IPS-11a (cell line): ENCODE results near the gene NFIC.

Source experiments
- H3K4me3 ChIP-seq: one replicate; pipeline ENCODE4 v1.5.1; 2013; ENCODE audit warnings: low read depth, low read length, control low read depth

Gene NFIC

DNA sequence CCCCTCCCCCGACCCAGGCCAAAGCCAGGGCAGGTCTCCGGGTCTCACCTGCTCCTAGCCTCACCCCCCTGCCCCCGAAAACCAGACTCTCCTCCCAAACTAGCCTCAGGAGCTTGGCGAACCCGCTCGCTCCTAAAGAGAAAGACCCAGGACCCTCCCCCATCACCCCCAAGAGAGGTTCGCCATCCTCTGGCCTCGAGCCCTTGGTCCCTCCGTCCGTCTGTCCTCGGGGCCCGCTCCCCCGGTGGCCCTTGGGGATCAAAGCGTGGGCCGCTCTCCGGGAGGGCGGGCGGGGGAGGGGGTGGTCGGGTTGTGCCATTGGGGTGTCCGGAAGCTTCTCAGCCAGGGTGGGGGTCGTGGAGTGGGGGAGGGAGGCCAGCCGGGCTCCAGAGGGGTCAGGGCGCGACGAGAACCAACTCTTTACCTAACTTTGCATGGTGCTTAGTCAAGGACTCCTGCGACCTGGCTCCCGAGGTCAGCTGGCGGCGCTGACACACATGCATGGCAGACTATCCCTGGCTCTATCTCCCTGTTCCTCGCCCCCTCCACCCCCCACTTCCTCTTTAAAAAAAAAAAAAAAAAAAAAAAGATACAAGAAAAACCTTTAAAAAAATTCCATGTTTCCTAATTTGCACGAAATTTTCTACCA, 98.3 kb downstream of the NFIC start:
- H3K4me3 ChIP-seq: no peak overlapping the region

DNA sequence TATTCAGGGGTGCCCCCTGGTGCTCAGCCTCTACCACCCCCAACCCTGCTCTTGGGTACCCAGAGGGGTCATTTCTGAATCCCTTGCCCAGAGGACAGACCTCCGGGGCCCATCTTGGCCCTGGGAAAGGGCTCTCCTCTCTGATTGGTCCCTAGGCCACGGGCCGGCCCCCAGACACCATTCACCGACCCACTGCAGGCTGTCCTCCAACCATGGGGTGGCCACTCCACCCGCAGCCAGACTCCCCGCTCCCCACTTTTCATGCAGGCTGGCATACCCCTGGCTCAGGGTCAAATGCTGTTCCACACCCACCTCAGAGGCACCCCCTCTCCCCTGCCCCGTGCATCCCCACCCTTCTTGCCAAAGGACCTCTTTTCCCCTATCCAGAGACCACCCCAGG, 99.2 kb downstream of the NFIC start:
- no peak overlapping the region for H3K4me3 ChIP-seq

DNA sequence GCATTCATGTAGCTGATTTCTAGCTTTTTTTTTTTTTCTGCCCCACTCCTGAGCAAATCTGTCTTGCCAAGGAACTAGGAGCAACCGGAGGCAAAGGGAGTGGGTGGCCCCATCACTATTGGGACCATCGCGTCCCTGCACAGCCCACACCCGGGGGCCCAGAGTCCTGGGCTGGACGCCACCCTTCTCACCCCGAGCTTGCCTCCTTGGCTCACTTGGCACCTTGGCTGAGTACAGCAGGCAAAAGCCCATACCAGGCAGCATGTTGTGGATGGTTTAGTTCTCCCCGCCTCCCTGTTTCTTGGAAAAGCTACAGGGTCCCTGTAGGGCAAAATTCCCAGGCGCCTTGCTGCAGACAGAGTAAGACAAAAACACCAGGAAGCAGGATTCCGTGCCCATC, 100.3 kb downstream of the NFIC start:
- no peak overlapping the region for H3K4me3 ChIP-seq

DNA sequence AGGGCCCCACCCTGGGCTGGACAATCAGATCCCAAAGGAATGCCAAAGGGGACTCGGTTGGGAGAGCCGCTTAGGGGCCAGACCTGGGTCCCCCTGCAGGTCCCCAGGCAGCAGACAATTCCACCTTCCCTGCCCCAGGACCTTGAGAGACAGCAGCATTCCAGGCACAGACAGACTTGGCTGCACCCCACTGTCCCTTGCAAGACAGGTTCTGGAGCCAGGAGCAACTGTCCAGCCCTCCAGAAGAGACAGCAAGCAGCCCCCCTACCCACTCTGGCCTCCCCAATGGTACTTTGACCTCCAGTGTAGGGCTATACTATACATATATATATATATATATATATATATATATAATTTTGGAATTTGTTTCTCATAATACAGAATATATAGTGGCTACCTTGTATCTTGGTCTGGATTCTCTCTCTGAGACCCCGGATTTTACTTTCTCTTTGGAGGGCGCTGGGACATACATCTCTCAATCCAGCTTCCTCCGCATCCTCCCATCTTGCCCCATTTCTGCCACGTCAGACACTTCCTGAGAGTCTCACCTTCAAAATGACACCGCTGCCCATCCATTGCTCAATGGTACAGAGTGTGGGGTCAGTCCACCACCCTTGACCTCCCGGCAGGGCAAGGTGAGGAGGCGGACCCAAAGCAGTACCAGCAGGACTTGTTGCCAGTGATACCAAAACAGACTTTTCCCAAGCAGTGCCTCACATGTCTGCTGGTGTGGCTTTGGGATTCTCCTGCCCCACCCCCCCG, 101.2 kb downstream of the NFIC start:
- no peak overlapping the region for H3K4me3 ChIP-seq

DNA sequence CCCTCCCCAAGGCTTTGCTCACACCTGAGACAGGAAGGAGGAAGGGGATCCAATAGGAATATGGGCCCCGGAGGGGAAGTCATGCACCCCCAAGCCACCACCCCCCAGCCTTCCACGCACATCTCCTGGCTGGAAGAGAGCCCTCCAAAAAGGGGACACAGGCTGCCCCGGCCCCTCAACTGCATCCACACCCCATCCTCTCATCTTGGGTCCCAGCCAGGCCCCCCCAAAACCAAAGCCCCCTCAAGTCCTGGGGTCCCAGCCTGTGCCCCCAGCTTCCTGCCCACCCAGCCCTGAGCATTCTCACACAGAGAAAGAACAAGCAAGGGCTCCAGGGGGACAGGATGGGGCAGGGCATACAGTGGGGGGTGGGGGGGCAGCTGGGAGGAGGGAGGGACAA, 101.8 kb downstream of the NFIC start:
- H3K4me3 ChIP-seq: no peak overlapping the region

DNA sequence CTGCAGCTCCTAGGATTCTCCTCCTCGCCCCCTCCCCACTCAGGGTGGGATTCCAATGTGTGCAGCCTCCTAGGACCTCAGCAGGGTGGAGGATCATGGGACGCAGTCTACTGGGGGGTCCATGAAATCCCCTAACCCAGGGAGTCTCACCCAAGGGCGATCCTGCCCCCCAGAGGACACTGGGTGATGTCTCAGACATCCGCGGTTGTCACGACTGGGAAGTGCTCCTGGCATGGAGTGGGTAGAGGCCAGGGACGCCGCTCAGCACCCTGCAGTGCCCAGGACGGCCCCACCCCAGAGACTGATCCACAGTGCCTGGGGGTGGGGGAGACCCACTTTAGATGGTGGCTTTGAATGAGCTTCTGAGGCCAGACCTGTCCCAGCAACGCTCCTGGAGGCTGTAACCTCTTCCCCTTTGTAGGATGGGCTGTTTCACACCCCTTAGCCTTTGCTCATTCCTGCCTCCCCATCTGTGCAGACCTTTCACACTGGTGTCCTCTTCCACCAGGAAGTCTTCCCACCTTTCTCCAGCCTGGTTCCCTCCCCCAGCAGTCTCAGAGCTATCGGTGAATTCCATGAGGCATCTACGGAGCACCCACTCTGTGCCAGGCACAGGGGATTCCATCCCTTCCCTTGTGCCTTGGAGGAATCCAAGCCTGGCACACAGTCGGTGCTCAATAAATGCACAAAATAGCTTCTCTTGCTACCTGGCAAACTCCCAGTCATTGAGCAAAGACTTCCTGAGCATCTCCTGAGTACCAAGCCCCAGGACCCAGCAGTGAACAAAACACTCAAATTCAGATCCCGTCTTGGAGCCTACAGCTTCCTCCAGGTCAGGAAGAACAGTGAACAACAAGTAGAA, 103.5 kb downstream of the NFIC start:
- no peak overlapping the region for H3K4me3 ChIP-seq

DNA sequence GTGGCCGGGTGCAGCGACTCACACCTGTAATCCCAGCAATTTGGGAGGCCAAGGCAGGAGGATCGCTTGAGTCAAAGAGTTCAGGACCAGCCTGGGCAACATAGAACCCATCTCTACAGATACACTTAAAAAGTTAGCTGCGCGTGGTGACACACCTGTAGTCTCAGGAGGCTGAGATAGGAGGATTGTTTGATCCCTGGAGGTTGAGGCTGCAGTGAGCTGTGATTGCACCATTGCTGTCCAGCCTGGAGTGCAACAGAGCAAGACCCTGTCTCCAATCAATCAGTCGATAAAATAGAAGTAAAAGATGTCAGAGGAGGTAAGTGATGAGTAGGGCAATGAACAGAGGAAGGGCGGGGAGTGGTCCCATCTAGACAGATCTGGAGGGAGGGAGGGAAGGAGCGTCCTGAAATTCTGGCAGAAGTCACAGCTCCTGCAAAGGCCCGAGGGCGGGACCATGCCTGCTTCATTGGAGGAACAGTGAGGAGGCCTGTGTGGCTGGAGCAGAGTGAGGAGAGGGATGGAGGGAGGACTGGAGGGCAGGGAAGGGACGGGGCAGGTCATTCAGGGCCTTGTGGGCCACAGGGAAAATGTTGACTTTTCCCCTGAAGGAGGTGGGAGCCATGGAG, 104.2 kb downstream of the NFIC start:
- H3K4me3 ChIP-seq: no peak overlapping the region

DNA sequence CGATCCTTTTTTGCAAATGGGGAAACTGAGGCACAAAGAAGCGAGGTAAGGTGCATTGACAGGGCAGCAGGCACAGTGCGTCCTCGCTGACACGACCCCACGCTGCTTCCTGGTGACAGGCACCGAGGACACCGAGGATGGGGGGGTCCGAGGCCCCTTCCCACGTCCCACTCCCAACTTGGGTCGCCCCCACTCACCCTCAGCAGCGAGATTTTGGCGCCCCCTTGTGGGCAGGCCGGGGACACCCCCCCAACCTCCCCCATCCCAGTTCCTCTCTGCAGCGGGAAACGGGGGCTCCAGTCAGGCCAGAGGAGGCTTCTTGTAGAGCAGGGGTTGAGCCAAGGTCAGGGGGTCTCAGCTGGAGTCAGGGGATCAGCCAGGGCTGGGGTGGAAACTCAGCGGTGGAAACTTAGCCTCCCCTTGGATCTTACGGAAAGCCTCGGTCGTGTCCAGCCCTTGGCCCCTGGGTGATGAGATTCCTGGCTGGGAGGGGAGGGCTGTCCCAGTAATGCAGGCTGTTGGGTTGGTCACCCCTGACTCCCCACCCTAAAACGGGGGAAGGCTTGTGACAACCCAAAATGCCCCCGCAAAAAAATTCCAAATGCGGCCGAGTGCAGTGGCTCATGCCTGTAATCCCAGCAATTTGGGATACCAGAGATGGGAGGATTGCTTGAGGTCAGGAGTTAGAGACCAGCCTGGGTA, 105.7 kb downstream of the NFIC start:
- no peak overlapping the region for H3K4me3 ChIP-seq

DNA sequence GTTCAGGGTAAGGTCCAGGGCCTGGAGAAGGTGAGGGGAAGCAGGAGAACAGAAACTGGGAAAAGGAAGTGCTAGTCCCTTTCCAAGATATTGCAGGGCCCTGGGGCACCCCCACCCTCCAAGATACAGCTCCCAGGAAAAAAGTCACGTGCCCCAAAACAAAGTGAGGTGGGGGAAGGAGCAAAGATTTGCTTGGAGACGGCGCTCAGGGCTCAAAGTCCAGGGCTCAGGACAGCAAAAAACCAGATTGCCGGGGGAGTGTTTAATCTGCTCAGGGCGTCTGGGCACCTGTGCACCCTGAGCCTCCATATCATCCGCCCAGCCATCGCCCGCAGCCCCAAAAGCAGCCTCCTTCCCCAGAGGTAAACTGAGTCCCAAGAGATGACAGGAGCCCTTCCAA, 107.6 kb downstream of the NFIC start:
- H3K4me3 ChIP-seq: no peak overlapping the region

DNA sequence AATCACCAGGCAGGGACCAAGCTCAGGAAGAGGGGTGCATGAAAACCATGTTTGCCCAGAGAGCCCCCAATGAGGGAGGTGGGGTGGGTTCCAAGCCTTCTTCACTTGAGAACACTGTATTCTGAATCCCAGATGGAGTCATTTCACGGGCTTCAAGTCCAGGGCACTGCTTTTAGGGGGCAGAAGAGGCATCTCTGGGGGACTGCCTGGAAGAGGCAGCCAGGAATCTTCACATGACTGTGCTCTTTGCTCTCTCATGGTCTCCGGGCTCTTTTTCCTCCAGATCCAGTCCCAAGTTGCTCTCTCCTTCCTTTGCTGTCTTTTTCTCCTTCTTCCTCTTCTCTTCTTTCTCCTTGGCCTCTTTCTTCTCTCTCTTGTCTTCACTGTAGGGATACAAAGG, 108.2 kb downstream of the NFIC start:
- H3K4me3 ChIP-seq: no peak overlapping the region

DNA sequence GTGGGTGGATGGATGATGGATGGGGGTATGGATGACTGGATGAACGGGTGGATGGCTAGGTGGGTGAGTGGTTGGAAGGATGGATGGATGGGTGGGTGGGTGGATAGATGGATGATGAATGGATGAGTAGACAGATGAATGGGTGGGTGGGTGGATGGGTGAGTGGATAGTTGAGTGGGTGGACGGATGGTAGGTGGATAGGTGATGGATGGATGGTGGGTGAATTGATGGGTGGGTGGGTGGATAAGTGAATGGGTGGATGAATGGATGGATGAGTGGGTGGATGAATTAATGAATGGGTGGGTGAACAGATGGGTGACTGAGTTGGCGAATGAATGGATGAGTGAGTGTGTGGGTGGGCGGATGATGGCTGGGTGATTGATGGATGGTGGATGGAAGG, 109.1 kb downstream of the NFIC start:
- H3K4me3 ChIP-seq: no peak overlapping the region

DNA sequence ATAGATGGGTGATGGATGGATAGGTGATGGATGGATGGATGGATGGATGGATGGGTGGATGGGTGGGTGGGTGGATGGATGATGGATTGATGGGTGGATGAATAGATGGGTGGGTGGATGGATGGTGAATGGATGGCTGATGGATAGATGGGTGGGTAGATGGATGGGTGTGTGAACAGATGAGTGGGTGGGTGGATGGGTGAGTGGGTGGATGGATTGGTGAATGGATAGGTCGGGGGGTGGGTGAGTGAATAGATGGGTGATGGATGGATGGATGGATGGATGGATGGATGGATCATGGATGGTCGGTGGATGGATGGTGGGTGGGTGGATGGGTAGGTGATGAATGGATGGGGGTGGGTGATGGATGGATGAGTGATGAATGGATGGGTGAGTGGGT, 110.4 kb downstream of the NFIC start:
- no peak overlapping the region for H3K4me3 ChIP-seq

DNA sequence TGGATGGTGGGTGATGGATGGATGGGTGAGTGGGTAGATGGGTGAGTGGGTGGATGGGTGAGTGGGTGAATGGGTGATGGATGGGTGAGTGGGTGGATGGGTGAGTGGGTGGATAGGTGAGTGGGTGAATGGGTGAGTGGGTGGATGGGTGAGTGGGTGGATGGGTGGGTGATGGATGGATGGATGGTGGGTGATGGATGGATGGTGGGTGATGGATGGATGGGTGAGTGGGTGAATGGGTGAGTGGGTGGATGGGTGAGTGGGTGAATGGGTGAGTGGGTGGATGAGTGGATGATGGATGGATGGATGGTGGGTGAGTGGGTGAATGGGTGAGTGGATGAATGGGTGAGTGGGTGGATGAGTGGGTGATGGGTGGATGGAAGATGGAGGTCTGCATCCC, 111.1 kb downstream of the NFIC start:
- no peak overlapping the region for H3K4me3 ChIP-seq

DNA sequence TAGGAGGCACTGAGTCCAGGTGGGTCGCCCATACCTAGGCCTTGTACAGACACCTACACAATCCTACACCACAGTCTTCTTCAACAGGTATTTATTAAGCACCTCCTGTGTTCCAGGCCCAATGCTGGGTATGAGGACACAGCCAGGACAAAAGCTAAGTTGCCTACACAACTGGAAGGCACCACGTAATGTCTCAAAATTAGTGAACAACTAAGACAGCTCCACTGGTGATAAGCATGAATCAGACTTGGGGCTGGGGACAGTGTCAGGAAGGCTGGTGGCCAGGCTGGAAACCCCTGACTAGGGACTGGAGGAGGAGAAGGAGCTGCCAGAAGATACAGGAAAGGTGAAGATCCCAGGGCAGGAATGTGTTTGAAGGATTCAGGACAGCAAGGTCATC, 111.6 kb downstream of the NFIC start:
- H3K4me3 ChIP-seq: no peak overlapping the region

DNA sequence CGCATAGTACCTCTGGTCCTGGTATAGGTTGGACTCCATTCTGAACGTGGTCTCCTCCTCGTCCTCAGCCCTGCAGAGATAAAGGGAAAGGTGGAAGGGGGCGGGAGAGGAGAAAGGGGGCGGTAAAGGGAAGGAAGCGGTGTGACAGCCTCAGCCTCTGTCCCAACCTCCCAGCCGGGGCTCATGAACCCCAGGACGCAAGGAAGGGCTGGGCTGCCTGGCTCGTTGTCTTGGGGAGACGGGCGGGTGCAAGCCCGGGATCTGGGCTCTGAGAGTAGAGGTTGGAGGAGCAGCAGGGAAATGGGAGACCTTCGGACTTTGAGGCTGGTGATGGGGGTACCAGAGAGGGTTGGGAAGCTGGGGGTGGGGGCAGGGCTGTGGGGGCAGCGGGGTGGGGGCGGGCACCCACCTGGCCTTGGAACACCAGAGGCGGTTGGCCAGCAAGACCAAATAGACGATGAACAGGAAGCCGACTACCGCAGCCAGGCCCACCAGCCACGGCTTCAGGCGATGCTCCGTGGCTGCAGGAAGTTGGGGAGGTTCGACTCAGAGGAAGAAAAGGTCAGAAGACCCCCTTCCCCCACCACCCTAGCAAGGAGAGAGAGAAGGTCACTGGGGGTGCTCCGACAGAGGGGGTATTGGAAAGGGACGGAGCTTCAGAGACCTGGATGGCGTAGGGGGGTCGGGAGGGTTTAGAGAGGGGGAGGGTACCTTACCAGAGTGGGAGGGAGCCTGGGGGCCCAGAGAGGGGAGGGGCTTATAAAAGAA, 112.2 kb downstream of the NFIC start:
- no peak overlapping the region for H3K4me3 ChIP-seq

DNA sequence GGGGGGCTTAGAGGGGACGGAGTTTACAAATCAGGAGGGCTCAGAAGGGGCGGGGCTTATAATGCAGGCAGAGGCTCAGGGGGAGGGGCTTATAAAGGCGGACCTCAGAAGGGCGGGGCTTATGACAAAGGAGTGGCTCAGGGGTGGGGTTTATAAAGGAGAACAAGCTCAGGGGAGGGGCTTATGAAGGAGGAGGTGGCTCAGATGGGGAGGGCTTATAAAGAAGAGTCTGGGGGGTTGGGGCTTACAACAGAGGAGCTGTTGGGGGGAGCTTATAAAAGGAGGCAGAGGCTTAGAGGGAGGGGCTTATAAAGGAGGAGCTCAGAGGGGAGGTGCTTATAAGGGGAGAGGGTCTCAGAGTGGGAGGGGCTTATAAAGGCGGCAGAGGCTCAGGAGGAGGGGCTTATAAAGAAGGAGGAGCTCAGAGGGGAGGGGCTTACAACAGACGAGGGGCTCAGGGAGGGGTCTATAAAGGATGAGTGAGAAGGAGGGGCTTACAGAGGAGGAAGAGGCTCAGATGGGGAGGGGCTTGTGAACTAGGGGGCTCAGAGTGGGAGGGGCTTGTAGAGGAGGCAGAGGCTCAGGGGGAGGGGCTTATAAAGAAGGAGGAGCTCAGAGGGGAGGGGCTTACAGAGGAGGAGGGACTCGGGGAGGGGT, 112.9 kb downstream of the NFIC start:
- H3K4me3 ChIP-seq: no peak overlapping the region

DNA sequence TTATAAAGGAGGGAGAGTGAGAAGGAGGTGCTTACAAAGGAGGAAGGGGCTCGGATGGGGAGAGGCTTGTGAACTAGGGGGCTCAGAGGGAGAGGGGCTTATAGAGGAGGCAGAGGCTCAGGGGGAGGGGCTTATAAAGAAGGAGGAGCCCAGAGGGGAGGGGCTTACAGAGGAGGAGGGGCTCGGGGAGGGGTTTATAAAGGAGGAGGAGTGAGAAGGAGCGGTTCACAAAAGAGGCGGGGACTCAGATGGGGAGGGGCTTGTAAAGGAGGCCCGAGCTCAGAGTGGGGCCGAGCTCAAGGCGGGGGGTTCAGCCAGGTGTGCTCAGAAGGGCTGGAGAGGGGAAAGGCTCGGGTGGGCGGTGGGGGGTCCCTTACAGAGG, 113.4 kb downstream of the NFIC start:
- no peak overlapping the region for H3K4me3 ChIP-seq

DNA sequence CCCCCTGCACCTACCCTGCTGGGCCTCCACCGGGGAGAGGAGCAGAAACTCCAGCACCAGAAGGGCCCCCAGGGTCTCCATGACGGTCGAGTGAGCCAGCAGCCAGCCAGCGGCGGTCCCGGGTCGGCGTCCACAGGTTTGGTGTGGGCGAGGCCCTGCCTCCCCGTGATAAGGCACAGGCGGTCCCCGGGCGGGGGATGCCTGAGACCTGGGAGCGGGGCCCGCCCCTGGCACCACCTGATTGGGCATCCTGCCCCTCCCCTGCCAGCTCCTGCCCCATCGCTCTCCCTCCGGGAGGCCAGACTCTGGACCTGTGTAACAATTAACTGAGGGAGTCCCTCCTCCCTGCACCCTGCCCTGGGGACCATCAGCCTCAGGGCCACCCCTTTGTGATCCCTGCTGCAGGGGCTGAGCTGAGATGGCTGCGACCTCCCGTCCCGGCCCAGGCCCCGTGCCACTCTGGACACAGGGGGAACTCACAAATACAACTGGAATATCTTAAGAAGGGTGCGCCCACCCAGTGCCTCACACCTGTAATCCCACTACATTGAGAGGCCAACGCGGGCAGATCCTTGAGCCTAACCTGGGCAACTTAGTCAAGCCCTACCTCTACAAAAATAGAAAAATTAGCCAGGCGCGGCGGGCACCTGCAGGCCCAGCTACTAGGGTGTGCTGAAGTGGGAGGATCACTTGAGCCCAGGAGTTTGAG, 114.2 kb downstream of the NFIC start, which contains the start of gene SMIM24:
SMIM24 (minus strand) TSS at position 143 of the 709 bp plus-strand sequence; CDS start at position 81, 62 bp downstream.
- H3K4me3 ChIP-seq: no peak within 1 kb of the TSS
